CD4-positive, alpha-beta T cell treated with Interleukin-17A for 1 hour (primary cell): Measurements from ENCODE around the gene FBXO38.

Experiments used
- DNase-seq: peaks from one replicate; pipeline ENCODE4 v3.0.0-alpha.2; 2020

Gene FBXO38

DNA sequence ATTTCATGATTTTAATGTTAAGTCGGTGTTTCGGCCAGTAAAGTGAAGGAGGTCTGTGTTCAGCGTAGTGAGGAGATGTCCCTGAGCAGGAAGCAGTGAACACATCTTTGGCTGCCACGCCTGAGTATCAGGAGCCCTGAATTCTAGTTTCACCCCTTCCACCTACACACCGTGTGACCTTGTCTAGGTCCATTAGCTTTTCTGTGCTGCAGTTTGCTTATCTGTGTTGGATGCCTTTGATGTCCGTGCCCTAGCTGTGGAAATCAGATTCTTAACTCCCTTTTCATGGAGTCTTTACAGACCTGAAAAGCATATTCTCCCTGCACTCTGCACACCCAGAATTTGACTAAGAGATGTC is 601 bp downstream of the FBXO38 start:
- DNase-seq, result no peak

DNA sequence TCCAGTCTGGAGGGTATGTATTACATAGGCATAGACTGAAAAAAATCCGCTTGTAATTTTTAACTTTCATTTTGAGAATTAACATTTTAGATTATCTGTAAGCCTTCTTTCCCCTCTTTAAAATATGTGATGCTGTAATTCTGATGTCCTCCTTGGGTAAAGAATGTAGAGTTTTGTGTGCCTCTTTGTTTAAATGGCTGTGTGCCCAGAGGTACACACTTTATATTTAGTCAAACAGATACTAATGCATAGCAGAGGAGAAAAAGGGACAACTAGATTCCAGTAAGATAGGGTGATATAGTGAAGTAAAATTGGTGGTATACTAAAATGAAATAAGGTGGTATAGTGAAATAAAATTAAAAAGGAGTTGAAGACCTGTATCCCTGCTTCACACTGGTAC is 1.3 kb downstream of the FBXO38 start:
- no peak for DNase-seq

DNA sequence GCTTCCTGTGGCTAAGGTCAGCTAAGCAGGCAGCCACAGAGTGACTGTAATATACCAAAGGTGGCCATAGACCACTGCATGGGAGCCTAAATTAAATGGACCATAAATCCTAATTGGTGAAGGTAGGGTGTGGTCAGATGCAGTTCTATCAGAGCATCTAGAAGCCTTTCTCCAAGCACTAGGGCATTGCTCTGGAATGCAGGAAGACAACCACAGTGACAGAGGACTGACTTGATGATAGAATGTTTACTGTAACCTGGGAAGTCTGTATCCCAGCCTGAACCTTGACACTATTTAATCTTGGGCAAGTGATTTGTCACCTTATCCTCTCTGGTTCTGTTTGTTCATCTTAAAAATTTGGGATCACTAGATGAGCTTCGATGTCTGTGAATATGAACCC is 2.3 kb downstream of the FBXO38 start:
- no peak for DNase-seq

DNA sequence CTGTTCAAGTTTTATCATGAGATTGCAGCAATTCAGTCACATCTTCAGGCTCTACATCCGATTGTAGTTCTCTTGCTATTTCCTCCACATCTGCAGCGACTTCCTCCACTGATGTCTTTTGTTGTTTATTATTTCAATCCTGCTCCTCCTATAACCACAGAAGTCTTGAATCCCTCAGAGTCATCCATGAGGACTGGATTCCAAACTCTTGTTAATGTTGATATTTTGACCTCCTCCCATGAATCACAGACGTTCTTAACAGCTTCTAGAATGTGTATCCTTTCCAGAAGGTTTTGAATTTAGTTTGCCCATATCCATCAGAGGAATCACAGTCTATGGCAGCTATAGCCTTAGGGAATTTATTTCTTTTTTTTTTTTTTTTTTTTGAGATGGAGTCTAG is 3.6 kb downstream of the FBXO38 start:
- DNase-seq, result no peak

DNA sequence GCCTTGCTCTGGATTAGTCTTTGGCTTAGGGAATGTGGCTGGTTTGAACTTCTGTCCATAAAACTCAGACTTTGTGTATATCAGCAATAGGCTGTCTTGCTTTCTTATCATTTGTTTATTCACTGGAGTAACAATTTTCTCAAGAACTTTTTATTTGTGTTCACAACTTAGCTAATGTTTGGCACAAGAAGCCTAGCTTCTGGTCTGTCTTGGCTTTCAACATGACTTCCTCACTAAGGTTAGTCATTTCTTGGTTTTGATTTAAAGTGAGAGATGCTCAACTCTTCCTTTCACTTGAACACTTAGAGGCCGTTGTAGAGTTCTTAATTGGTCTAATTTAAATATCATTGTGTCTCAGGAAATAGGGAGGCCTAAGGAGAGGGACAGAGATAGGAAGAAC is 4.9 kb downstream of the FBXO38 start:
- no peak for DNase-seq

DNA sequence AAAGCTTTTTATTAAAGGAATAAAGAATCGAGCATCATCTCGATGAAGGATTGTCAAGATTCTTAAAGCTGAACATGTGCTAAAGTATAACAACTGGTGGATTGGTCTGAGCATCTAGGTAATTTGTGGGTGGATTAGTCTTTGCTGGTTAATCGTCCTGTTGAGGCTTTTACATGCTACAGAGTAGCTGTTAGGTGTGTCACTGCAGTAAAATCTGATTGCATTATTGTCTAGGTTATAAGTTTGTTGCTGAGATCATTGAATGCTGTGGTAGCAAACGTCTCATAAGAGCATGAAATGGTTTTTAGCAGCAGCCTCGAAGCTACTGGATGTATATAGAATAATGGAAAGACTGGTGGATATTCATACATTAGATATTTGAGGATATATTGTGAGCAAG is 7.2 kb downstream of the FBXO38 start:
- DNase-seq, result no peak

DNA sequence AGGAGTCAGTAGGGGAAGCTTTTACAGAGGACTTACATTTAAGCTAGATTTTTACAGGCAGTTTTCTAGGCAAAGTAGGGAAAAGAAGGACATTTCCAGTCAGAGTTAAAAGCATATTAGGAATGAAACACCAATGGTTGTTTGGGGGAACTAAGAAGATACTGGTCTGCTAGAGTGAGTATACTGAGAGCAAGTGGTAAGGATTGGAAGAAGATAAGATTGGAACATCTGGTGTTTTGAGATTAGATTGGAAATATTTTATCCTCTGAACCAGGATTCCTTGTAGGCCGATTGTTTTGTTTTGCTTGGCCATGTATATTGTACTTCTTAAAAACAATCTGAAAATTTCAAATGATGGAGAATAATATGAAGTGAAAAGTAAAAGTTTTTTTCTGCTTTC is 7.7 kb downstream of the FBXO38 start:
- DNase-seq, result no peak

DNA sequence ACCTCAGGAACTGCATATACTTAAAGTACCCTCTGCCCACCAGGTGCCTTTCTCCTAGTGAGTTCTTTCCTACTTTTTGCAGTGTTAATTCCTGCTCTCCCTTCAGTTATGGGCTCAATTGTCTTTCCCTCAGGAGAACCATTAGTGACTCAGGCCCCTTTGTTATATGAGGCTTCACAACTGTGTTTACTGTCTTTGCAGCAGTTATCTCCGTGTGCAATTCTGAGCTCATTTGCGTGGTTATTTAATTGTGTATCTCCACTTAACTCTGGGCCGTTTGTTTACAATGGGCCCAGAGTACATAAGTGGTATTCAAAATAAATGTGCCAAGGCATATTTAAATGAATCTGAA is 9.6 kb downstream of the FBXO38 start:
- DNase-seq, result no peak

DNA sequence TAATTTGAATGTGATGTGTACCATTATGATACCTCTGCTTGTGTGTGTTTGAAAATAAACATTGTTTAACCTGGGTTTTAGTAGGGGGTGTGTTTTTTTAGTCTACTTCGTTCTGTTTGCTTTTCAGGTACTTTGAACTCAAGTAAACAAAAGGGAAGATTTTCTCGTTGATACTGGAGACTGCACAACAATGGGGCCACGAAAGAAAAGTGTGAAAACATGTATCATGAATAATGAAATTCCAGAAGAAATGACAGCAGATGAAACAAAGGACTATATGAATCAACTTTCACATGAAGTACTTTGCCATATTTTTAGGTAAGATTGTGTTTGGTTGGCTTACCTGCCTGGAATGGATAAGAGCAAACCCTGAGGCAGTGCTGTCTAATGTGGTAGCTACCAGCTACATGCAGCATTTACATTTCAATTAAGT is 10.8 kb downstream of the FBXO38 start:
- no peak for DNase-seq

DNA sequence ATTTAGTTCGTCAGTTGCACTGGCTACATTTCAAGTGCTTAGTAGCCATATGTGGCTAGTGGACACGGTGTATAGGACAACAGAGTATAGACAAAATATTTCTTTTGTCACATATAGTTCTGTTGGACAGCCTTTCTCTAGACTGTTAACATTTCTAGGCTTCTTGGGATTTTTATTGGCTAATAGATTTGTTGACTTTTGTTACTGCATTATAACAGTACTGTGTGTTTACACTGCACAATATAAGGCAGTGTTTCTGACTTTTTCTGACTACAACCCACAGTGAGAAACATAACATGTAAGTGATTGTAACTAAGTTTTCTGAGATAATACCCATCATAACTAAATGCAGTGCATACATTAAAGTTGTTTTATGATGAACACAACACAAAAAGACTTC is 11.3 kb downstream of the FBXO38 start:
- no peak for DNase-seq

DNA sequence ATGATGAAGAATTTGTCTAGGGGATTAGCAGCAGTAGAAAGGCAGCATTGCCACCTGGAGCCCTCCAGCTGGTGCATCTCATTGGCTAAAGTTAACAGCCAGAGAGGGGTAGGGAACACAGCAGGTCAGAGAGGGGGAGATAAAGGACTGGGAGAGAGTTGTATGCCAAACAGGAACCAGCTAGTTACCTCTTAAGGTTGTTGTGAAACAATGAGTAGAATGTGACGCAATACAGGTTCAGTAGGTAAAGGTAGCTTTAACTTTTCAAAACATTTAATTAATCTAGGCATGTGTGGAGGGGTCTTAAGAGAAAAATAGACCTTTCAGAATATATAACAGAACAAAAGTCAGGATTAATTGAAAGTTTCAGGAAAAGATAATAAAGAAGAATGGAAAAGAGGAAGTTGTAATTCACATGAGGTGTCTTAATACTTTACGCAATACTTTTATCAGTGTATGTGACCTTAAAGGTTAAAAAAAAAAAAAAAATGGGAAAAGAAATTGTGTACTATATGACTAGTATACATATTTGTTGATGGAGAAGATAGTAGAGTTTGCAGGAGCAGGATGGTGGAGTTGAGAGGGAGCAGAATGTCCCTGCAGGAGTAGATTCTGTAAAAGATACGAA is 14.3 kb downstream of the FBXO38 start:
- no peak for DNase-seq

DNA sequence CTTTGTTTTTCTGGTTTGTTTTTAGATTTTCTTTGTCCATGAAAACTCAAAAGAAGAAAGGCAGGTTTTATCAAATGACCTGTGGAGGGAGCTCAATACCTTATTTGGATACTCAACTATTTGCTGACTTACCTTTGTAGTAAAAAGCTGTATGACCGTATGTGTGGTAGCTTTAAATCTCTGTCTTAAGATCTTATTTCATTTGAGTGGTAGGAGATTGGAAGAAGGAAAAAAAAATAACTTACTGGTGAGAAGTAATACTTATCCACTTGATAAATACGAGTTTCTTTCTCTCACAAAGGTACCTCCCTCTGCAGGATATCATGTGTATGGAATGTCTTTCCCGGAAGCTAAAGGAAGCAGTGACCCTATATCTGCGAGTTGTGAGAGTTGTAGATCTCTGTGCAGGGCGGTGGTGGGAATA is 15.0 kb downstream of the FBXO38 start:
- no peak for DNase-seq

DNA sequence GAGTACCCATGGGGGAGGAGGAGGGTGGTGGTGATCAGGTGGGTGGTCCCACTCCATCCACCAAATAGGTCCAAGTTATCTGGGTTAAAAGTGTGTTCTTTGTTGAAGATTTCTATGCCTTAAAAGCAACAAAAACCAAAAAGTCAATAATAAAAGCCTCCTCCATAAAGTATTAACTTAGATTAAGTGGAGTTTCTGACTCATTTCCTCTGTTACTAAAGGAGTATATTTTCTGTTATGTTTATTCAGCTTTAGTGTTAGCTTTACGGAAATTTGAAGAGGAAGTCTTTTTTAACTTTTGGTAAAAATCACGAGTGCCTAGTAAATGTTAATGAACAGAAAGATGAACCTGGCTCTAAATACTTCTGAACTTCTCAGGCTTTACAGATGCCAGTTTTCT is 17.8 kb downstream of the FBXO38 start:
- DNase-seq, result no peak

DNA sequence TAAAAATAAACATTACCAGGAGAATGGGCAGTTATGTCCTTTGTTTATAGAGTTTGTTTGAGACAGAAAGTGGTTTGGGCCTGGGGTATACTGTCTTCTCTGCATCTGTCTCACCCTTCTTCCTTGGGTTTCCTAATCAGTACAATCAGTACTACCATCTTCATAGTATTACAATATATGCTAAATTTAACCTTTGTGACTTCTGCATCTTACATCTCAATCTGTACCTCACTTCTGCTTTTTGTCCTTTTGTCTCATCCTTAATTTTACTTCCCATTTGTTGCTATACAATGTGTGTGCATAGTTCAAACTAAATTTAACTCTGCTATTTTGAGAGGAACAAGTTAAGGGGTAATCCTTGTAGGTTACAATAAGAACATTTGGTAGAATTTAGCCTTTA is 19.6 kb downstream of the FBXO38 start:
- no peak for DNase-seq

DNA sequence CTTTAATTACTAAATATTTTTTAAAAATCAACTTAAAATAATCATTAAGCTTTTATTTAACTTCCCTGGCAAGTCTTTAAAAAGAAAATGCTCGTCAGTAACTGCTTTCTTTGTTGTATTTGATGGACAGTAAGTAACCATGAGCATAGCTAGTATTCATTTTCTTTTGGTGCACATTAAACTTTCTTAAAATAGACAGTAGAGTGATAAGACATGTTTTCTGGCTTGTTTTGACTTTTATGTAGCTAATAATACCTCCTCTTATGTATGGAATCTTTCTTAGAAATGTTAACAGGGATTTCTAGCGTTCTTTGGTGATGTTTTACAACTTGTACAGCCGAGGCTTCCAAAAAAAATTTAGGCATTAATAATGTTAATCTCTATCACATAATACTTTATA is 22.6 kb downstream of the FBXO38 start:
- no peak for DNase-seq

DNA sequence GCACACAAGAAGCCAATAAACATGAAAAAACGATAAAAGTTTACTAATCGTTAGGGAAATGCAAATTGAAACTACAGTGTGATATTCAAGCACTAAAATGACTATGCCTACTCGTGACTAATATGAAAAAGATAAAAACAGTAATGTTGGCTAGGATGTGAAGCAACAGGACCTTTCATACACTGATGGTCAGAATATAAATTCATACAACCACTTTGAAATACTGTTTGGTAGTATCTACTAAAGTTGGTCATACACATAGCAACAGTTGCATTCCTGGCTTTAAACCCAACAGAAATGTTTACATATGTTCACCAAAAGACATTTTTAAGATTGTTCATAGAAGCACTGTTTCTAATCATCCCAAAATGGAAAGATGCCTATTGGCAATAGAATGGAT is 24.3 kb downstream of the FBXO38 start:
- no peak for DNase-seq

DNA sequence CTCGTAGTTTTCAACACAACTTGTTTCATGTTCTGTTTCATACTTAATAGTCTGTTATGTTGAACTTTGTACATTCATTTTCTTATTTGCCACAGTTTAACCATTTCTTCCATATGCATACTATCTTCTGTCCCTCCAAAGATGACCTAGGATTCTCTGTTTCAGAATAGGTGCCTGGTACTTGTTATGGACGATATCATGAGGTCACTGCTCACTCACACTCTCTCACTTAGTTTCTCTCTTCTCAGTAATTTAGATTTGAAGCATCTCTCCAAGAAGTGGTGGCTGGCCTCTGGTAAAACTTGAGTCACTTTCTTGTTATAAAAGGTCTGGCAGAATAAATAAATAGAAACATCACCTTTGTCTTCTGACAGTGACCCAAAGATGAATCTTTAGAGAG is 28.4 kb downstream of the FBXO38 start:
- no peak for DNase-seq

DNA sequence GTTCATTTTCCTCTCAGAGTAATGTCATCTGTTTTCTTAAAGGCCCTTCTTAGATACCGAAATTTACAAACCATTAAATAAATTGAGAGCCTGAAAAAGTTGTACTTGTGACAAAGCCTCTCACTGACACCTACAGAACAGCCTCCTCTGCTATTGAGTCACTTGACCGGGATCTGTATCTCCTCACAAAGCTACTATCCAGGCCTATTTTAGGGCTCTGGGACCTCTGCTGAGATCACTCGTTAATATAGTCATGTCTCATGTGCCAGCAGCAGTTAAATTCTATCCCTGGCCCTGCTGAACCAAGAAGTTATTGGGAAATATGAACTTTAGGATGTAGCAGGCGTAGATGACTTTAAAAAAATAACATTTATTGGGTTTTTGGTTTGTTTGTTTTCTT is 31.1 kb downstream of the FBXO38 start:
- no peak for DNase-seq

DNA sequence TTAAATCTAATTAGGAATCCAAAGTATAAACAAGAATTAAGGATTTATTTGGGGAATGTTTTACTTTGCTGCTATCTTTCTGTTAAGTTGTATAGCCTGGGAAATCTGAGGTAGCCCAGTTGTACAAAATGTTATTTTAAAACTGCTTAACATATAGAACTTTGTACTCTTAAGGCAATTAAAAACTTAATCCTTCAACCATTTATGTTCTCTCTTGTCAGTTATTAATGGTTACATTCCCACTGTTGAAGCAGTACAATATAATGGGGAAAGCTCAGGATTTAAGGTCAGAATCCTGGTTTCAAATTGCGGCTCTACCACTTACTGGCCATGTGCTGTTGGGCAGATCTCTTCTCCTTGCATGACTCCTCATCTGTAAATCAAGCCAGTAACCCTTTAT is 32.7 kb downstream of the FBXO38 start:
- DNase-seq, result no peak

DNA sequence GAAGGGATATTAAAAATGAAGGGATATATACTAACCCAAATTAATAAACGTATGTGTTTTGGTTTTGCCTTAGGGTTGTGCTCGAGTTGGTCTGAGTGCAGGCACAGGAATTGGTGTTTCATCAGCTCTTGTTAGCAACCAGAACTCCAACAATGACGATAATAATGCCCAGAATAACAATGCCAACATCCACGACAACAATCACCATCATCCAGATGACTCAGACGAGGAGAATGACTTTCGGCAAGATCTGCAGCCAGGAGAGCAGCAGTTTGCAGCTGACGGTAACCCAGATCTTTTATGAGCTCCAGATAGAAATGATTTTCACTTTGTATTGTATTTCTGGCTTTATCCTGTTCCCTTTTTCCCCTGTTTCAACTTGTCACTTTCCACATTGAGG is 33.2 kb downstream of the FBXO38 start:
- DNase-seq, result no peak

DNA sequence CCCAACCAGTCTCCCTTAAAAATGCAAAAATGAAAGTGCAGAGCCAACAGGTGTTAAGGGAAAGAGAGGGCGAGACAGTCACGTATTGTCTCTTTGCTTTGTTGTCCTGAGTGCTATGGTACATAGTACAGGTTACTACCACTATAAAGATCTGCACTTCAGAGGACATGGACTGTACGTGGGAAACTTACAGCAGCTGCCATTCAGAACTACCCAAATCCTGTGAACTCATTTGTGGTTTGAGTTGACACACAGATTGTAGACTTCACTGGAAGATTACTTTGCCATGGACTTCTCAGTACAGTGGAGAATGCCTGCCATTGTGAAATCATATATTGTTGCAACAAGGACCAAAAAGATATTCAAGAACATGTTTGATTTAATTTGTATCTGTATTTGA is 34.8 kb downstream of the FBXO38 start:
- no peak for DNase-seq

DNA sequence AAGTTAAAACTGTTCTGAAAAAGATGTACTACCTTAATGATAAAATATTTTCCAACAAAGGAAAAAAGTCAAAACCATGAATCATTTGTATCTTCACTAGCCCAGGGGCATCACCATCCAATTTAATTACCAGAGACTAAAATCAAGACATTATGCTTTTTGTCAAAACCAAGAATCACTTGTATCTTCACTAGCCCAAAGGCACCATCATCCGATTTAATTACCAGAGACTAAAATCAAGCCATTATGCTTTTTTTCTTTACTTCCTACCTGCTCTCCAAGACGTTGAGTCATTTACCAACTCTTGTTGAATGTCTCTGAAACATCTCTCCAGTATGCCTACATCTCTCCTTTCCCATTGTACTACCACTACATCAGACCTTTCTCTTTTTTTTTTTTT is 37.9 kb downstream of the FBXO38 start:
- no peak for DNase-seq

DNA sequence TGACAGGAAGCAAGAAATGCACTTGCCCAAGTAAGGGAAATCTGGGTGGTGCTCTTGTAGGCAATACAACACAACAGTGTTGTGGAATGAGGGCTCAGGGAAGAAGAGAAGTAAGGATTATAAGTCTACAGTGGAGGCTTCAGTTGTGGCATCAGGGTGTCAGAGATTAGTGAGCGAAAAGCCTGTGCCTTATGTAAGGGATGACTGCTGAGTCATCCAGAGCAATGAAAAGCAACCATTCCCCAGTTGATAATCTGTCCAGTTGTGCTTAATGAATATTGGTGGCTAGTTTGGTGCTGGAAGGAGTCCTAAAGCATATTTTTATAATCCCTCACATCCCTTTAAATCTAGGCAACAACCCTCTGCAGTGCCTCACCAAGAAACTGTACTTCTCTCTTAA is 42.0 kb downstream of the FBXO38 start:
- DNase-seq, result no peak

DNA sequence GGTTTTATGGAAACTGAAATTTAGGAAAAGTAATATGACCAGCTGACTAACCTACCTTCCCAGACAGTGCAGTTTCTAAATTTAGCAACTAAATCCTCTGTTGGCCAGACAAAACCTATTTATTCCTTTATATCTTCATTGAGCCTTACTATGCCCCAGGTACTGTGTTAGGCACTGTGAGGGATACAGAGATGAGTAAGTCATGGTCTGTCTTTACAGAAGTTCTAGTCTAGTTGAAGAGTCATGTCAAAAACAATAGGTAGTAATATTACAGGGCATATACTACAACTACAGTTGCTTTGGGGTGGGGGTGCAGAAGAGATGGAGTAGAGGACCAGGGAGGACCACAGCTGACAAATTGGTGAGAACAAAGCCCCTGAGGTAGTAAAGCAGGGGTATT is 42.8 kb downstream of the FBXO38 start:
- DNase-seq, result no peak

DNA sequence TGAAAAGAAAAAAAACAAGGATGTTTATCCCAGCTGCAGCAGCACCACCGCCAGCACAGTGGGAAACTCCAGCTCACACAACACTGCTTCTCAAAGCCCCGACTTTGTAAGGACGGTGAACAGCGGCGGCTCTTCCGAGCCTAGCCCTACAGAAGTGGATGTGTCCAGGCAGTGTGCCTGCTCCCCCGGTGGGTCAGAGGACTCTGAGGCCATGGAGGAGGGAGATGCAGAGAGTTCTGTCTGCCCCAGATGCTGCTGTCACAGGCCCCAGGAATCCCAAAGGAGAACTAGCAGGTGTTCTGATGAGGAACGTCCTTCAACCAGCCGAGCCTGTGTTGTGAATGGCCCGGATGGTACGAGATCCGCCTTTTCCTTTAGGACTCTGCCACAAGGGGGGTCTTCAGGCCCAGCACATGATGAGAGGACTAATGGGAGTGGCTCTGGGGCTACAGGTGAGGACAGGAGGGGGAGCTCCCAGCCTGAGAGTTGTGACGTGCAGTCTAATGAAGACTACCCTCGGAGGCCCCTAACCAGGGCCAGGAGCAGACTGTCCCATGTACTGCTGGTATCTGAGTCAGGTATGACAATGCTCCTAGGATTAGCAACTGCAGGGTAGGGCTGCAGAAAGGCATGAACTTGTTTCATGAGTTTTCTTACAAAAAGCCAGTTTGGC is 43.7 kb downstream of the FBXO38 start:
- no peak for DNase-seq

DNA sequence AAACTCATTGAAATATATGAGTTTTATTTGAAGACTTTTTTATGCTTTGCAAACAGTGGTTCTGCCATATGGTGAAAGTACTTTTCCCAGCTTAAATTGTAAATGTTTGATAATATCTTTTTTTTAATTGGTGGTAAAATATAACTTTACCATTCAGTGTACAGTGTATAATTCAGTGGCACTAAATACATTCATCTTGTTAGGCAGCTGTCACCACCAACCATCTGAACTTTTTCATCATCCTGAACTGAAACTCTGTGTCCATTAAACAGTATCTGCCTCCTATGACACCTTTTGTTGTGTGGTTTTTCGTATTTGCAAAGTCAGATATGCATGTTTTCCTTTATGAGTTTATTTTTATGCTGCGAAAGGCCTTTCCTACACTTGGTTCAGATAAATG is 45.1 kb downstream of the FBXO38 start:
- DNase-seq, result no peak
